GM23338 (cell line): ENCODE measurements around the gene MDM2. TPM values are rescaled to one million over a fixed set of nuclear protein-coding genes. Genes with fewer than 3 reads are reported as not detected.

Source experiments
- ATAC-seq: fragments of 200-7000 bp; cut with Tn5 transposase; 3 replicates; pipeline ENCODE4 v1.9.1; 2020
- DNase-seq: peaks from one replicate; pipeline ENCODE4 v3.0.0-alpha.2; 2015; ENCODE audit warnings: low spot score
- H2AFZ ChIP-seq: fragments of 200-600 bp; sonication (generic); 2 replicates; pipeline ENCODE4 v1.8.0; 2016; ENCODE audit warnings: antibody characterized with exemption, mild to moderate bottlenecking, moderate library complexity
- H3F3A ChIP-seq: fragments of 200-600 bp; sonication (generic); replicated peaks from 2 replicates; pipeline ENCODE4 v1.8.0; 2017; ENCODE audit warnings: antibody characterized with exemption, mixed run types, low read depth
- H3K27ac ChIP-seq: fragments of 200-600 bp; sonication (generic); 2 replicates; pipeline ENCODE4 v1.6.1; 2016; ENCODE audit warnings: low read depth
- H3K27me3 ChIP-seq: fragments of 200-600 bp; sonication (generic); 2 replicates; pipeline ENCODE4 v1.8.0; 2016; ENCODE audit warnings: mild to moderate bottlenecking, mixed run types, moderate library complexity; ENCODE audit not compliant: insufficient read depth
- H3K36me3 ChIP-seq: fragments of 200-600 bp; sonication (generic); 2 replicates; pipeline ENCODE4 v1.8.0; 2016; ENCODE audit warnings: mild to moderate bottlenecking; ENCODE audit not compliant: insufficient read depth
- H3K4me1 ChIP-seq: fragments of 200-600 bp; sonication (generic); 2 replicates; pipeline ENCODE4 v1.8.0; 2016; ENCODE audit warnings: mild to moderate bottlenecking, moderate library complexity; ENCODE audit not compliant: insufficient read depth
- H3K4me2 ChIP-seq: fragments of 200-600 bp; sonication (generic); 2 replicates; pipeline ENCODE4 v1.7.1; 2017; ENCODE audit warnings: mixed run types
- H3K4me3 ChIP-seq: fragments of 200-600 bp; sonication (generic); 2 replicates; pipeline ENCODE4 v1.6.1; 2016; ENCODE audit warnings: mixed run types
- H3K79me2 ChIP-seq: fragments of 200-600 bp; sonication (generic); replicated peaks from 2 replicates; pipeline ENCODE4 v1.8.0; 2017; ENCODE audit warnings: mild to moderate bottlenecking; ENCODE audit not compliant: insufficient read depth
- H3K9me2 ChIP-seq: fragments of 200-600 bp; sonication (generic); 2 replicates; pipeline ENCODE4 v1.8.0; 2017; ENCODE audit not compliant: insufficient read depth
- H4K20me1 ChIP-seq: fragments of 200-600 bp; sonication (generic); replicated peaks from 2 replicates; pipeline ENCODE4 v1.8.0; 2017; ENCODE audit warnings: mild to moderate bottlenecking; ENCODE audit not compliant: insufficient read depth
- H3K27ac Mint-ChIP-seq: 2 replicates; pipeline ENCODE4 v1.8.0; 2020; ENCODE audit warnings: inconsistent platforms, mild to moderate bottlenecking, moderate library complexity, mixed read lengths
- H3K27me3 Mint-ChIP-seq: 3 replicates; pipeline ENCODE4 v1.8.0; 2022; ENCODE audit warnings: low read depth, mild to moderate bottlenecking, moderate library complexity, mixed read lengths, inconsistent platforms; ENCODE audit not compliant: insufficient read depth, poor library complexity
- H3K36me3 Mint-ChIP-seq: 3 replicates; pipeline ENCODE4 v1.8.0; 2021; ENCODE audit warnings: low read depth, mild to moderate bottlenecking, inconsistent platforms, moderate library complexity, mixed read lengths
- H3K4me1 Mint-ChIP-seq: 3 replicates; pipeline ENCODE4 v1.8.0; 2020; ENCODE audit warnings: mild to moderate bottlenecking, inconsistent platforms, mixed read lengths
- H3K4me3 Mint-ChIP-seq: 3 replicates; pipeline ENCODE4 v1.8.0; 2021; ENCODE audit warnings: moderate library complexity, mild to moderate bottlenecking, inconsistent platforms, mixed read lengths
- H3K9me3 Mint-ChIP-seq: 3 replicates; pipeline ENCODE4 v1.8.0; 2020; ENCODE audit warnings: moderate library complexity, mild to moderate bottlenecking, inconsistent platforms, mixed read lengths
- CTCF ChIP-seq, 2 experiments: fragments of 200-600 bp in 1 of 2; sonication (generic) in 1 of 2; conservative IDR thresholded peaks; 2 replicates each; pipeline versions ENCODE4 v1.5.1 to v1.6.1; 2016 to 2017; ENCODE audit warnings: antibody characterized with exemption in 2 of 2, low read depth in 2 of 2, mild to moderate bottlenecking in 2 of 2, moderate library complexity in 1 of 2
- EZH2 ChIP-seq: fragments of 200-600 bp; sonication (generic); IDR thresholded peaks from one replicate; pipeline ENCODE4 v1.8.0; 2017; ENCODE audit warnings: antibody characterized with exemption, mild to moderate bottlenecking, low read depth; ENCODE audit not compliant: unreplicated experiment
- EZH2phosphoT487 ChIP-seq: fragments of 200-600 bp; sonication (generic); IDR thresholded peaks from one replicate; pipeline ENCODE4 v1.8.1; 2018; ENCODE audit warnings: antibody characterized with exemption; ENCODE audit not compliant: unreplicated experiment
- JUNB ChIP-seq: IDR thresholded peaks from one replicate; pipeline ENCODE4 v1.6.1; 2016; ENCODE audit warnings: antibody characterized with exemption; ENCODE audit not compliant: unreplicated experiment
- POLR2AphosphoS5 ChIP-seq: IDR thresholded peaks from 2 replicates; pipeline ENCODE4 v1.6.1; 2016; ENCODE audit warnings: antibody characterized with exemption, low read depth
- STAT1 ChIP-seq: IDR thresholded peaks from one replicate; pipeline ENCODE4 v1.6.1; 2016; ENCODE audit warnings: antibody characterized with exemption; ENCODE audit not compliant: unreplicated experiment
- ZNF114 ChIP-seq: fragments of 250-450 bp; sonication (Bioruptor Pico); IDR thresholded peaks from 2 replicates; pipeline ENCODE4 v1.5.0; 2020; ENCODE audit warnings: mild to moderate bottlenecking, moderate library complexity
- ZNF331 ChIP-seq: fragments of 250-450 bp; sonication (Bioruptor Pico); IDR thresholded peaks from 2 replicates; pipeline ENCODE4 v1.5.0; 2020; ENCODE audit warnings: low read depth, mild to moderate bottlenecking, moderate library complexity
- ZNF462 ChIP-seq: fragments of 250-450 bp; sonication (Bioruptor Pico); IDR thresholded peaks from 2 replicates; pipeline ENCODE4 v1.5.0; 2020; ENCODE audit warnings: mild to moderate bottlenecking, moderate library complexity
- polyA plus RNA-seq: library from polyadenylated mRNA; unstranded; fragments of >200 nt; fragmentation: Nextera tagmentation; extraction: Ambion mirVana; gene quantifications from 2 replicates; pipeline ENCODE4 v1.2.1, GENCODE V29; 2016
- total RNA-seq: library from RNA; depleted of rRNA; stranded (reverse); fragments of >200 nt; shearing (Covaris generic); gene quantifications from 2 replicates; pipeline ENCODE4 v1.2.3, GENCODE V29; 2014

The MDM2 gene
- total and polyA plus RNA-seq, 2 experiments from 2014 or later = 105 to 136 TPM

GRCh38 chr12:68890701-68891113 is 82.7 kb downstream of the MDM2 start:
- Histone ChIP-seq H3K36me3 (no peaks in the 10 kb centered on the region), H3K4me3 (no peak overlapping the region), H3K79me2 (no peaks in the 10 kb centered on the region), H4K20me1 (no peaks in the 10 kb centered on the region), H2AFZ (no peak overlapping the region), H3K27me3 (no peaks in the 10 kb centered on the region), H3K27ac (no peak overlapping the region), H3K4me1 (no peaks in the 10 kb centered on the region), H3K9me2 (no peaks in the 10 kb centered on the region), H3K4me2 (no peak overlapping the region), H3F3A (no peaks in the 10 kb centered on the region)
- H3K4me3 Mint-ChIP-seq = no peak overlapping the region
- no peaks in the 10 kb centered on the region for H3K36me3 Mint-ChIP-seq
- no peak overlapping the region for H3K27ac Mint-ChIP-seq
- TF ChIP-seq POLR2AphosphoS5 = no peak
- no peak for TF ChIP-seq EZH2phosphoT487
- TF ChIP-seq STAT1 = no peak
- TF ChIP-seq ZNF114 = no peak
- TF ChIP-seq ZNF331 (CRISPR knock-in tag) = no peak
- TF ChIP-seq CTCF (conservative IDR thresholded peaks at IDR 0.05; ENCODE audit: low read depth in 2 of 2) = no peak
- no peak for TF ChIP-seq ZNF462 (CRISPR knock-in tag)
- TF ChIP-seq JUNB = no peak
- no peak for TF ChIP-seq EZH2
- no peak for DNase-seq
- no peaks in the 10 kb centered on the region for H3K9me3 Mint-ChIP-seq
- no peak for ATAC-seq
- no peaks in the 10 kb centered on the region; the same call in 2 of the 3 replicates for H3K4me1 Mint-ChIP-seq
- peaks cover 4% of the 10 kb centered on the region for H3K27me3 Mint-ChIP-seq
